Measurements from ENCODE around the gene TRPM4.

Gene TRPM4

GRCh38 chr19:49241769-49242168, 84.2 kb downstream of the TRPM4 start:
- Histone ChIP-seq H3K4me1 (ENCODE audit: control insufficient read depth, insufficient read depth, low read length) (no peaks in the 10 kb centered on the region), H3K9ac (ENCODE audit: low read length in 2 of 2) (no peak overlapping the region), H3K27ac (ENCODE audit: low read length) (no peak overlapping the region), H3K36me3 (ENCODE audit: control insufficient read depth in 2 of 2, insufficient read depth in 2 of 2, low read length in 2 of 2) (no peaks in the 10 kb centered on the region), H3K27me3 (ENCODE audit: control insufficient read depth in 1 of 2, insufficient read depth in 2 of 2, low read length in 2 of 2) (no peaks in the 10 kb centered on the region), H3K9me3 (ENCODE audit: control insufficient read depth in 2 of 2, low read length in 2 of 2) (no peaks in the 10 kb centered on the region), H3K4me3 (ENCODE audit: low read length in 2 of 2) (no peak overlapping the region)

- H3K27ac ChIP-seq (ENCODE audit: low read length), result no peak overlapping the region
- no peaks in the 10 kb centered on the region for H3K9me3 ChIP-seq (ENCODE audit: control insufficient read depth in 2 of 2, low read length in 2 of 2)
- no peak overlapping the region for H3K9ac ChIP-seq (ENCODE audit: low read length in 2 of 2)
- H3K36me3 ChIP-seq (ENCODE audit: control insufficient read depth in 2 of 2, insufficient read depth in 2 of 2, low read length in 2 of 2), result no peaks in the 10 kb centered on the region
- H3K27me3 ChIP-seq (ENCODE audit: control insufficient read depth in 1 of 2, insufficient read depth in 2 of 2, low read length in 2 of 2), result no peaks in the 10 kb centered on the region
- no peaks in the 10 kb centered on the region for H3K4me1 ChIP-seq (ENCODE audit: control insufficient read depth, insufficient read depth, low read length)
- H3K4me3 ChIP-seq (ENCODE audit: low read length in 2 of 2), result no peak overlapping the region
Observed at GRCh38 chr19:49243129-49243528, 85.5 kb downstream of the TRPM4 start.

- Histone ChIP-seq H3K27ac (ENCODE audit: low read length) (no peak overlapping the region), H3K9me3 (ENCODE audit: control insufficient read depth in 2 of 2, low read length in 2 of 2) (no peaks in the 10 kb centered on the region)
Observed at GRCh38 chr19:49243726-49244125, 86.1 kb downstream of the TRPM4 start.

GRCh38 chr19:49244256-49244655, 86.7 kb downstream of the TRPM4 start:
- no peak overlapping the region for H3K9ac ChIP-seq (ENCODE audit: low read length in 2 of 2)
- no peak overlapping the region for H3K4me3 ChIP-seq (ENCODE audit: low read length in 2 of 2)
- H3K36me3 ChIP-seq (ENCODE audit: control insufficient read depth in 2 of 2, insufficient read depth in 2 of 2, low read length in 2 of 2), result no peaks in the 10 kb centered on the region
- H3K9me3 ChIP-seq (ENCODE audit: control insufficient read depth in 2 of 2, low read length in 2 of 2), result no peaks in the 10 kb centered on the region
- no peaks in the 10 kb centered on the region for H3K27me3 ChIP-seq (ENCODE audit: control insufficient read depth in 1 of 2, insufficient read depth in 2 of 2, low read length in 2 of 2)
- no peak overlapping the region for H3K27ac ChIP-seq (ENCODE audit: low read length)
- no peaks in the 10 kb centered on the region for H3K4me1 ChIP-seq (ENCODE audit: control insufficient read depth, insufficient read depth, low read length)

More at GRCh38 chr19:49243726-49244125, 86.1 kb downstream of the TRPM4 start:
- Histone ChIP-seq H3K4me3 (ENCODE audit: low read length in 2 of 2) (no peak overlapping the region), H3K9ac (ENCODE audit: low read length in 2 of 2) (no peak overlapping the region), H3K36me3 (ENCODE audit: control insufficient read depth in 2 of 2, insufficient read depth in 2 of 2, low read length in 2 of 2) (no peaks in the 10 kb centered on the region), H3K4me1 (ENCODE audit: control insufficient read depth, insufficient read depth, low read length) (no peaks in the 10 kb centered on the region), H3K27me3 (ENCODE audit: control insufficient read depth in 1 of 2, insufficient read depth in 2 of 2, low read length in 2 of 2) (no peaks in the 10 kb centered on the region)

GRCh38 chr19:49247676-49248075, 90.1 kb downstream of the TRPM4 start:
- Histone ChIP-seq H3K9me3 (ENCODE audit: control insufficient read depth in 2 of 2, low read length in 2 of 2) (no peaks in the 10 kb centered on the region), H3K27ac (ENCODE audit: low read length) (no peak overlapping the region), H3K4me1 (ENCODE audit: control insufficient read depth, insufficient read depth, low read length) (no peaks in the 10 kb centered on the region), H3K36me3 (ENCODE audit: control insufficient read depth in 2 of 2, insufficient read depth in 2 of 2, low read length in 2 of 2) (no peaks in the 10 kb centered on the region), H3K4me3 (ENCODE audit: low read length in 2 of 2) (no peak overlapping the region), H3K9ac (ENCODE audit: low read length in 2 of 2) (no peak overlapping the region), H3K27me3 (ENCODE audit: control insufficient read depth in 1 of 2, insufficient read depth in 2 of 2, low read length in 2 of 2) (no peaks in the 10 kb centered on the region)

GRCh38 chr19:49249933-49250332, 92.3 kb downstream of the TRPM4 start:
- Histone ChIP-seq H3K9ac (ENCODE audit: low read length in 2 of 2) (no peak overlapping the region), H3K9me3 (ENCODE audit: control insufficient read depth in 2 of 2, low read length in 2 of 2) (no peaks in the 10 kb centered on the region), H3K27me3 (ENCODE audit: control insufficient read depth in 1 of 2, insufficient read depth in 2 of 2, low read length in 2 of 2) (no peaks in the 10 kb centered on the region), H3K4me1 (ENCODE audit: control insufficient read depth, insufficient read depth, low read length) (no peaks in the 10 kb centered on the region), H3K36me3 (ENCODE audit: control insufficient read depth in 2 of 2, insufficient read depth in 2 of 2, low read length in 2 of 2) (no peaks in the 10 kb centered on the region), H3K27ac (ENCODE audit: low read length) (no peak overlapping the region), H3K4me3 (ENCODE audit: low read length in 2 of 2) (no peak overlapping the region)

GRCh38 chr19:49255674-49256073, 98.1 kb downstream of the TRPM4 start:
- H3K36me3 ChIP-seq (ENCODE audit: control insufficient read depth in 2 of 2, insufficient read depth in 2 of 2, low read length in 2 of 2), result no peaks in the 10 kb centered on the region
- no peak overlapping the region for H3K27ac ChIP-seq (ENCODE audit: low read length)
- H3K4me1 ChIP-seq (ENCODE audit: control insufficient read depth, insufficient read depth, low read length), result no peaks in the 10 kb centered on the region
- no peaks in the 10 kb centered on the region for H3K27me3 ChIP-seq (ENCODE audit: control insufficient read depth in 1 of 2, insufficient read depth in 2 of 2, low read length in 2 of 2)
- peaks cover 0 to 9% of the 10 kb centered on the region in 2 donors for H3K9me3 ChIP-seq (ENCODE audit: control insufficient read depth in 2 of 2, low read length in 2 of 2)
- no peak overlapping the region for H3K4me3 ChIP-seq (ENCODE audit: low read length in 2 of 2)
- H3K9ac ChIP-seq (ENCODE audit: low read length in 2 of 2), result no peak overlapping the region

- no peak overlapping the region for H3K4me3 ChIP-seq (ENCODE audit: low read length in 2 of 2)
- H3K4me1 ChIP-seq (ENCODE audit: control insufficient read depth, insufficient read depth, low read length), result no peaks in the 10 kb centered on the region
- H3K36me3 ChIP-seq (ENCODE audit: control insufficient read depth in 2 of 2, insufficient read depth in 2 of 2, low read length in 2 of 2), result no peaks in the 10 kb centered on the region
- no peaks in the 10 kb centered on the region for H3K27me3 ChIP-seq (ENCODE audit: control insufficient read depth in 1 of 2, insufficient read depth in 2 of 2, low read length in 2 of 2)
- H3K27ac ChIP-seq (ENCODE audit: low read length), result no peak overlapping the region
- H3K9me3 ChIP-seq (ENCODE audit: control insufficient read depth in 2 of 2, low read length in 2 of 2), result peaks cover 0 to 9% of the 10 kb centered on the region in 2 donors
- no peak overlapping the region for H3K9ac ChIP-seq (ENCODE audit: low read length in 2 of 2)
Observed at GRCh38 chr19:49256691-49257090, 99.1 kb downstream of the TRPM4 start.

Measured in stomach smooth muscle (tissue), 2 donors.